Loucy (cell line): ENCODE measurements around the gene SMIM13.

ENCODE experiments used
- EZH2phosphoT487 ChIP-seq: fragments of 200-600 bp; IDR thresholded peaks from 2 replicates; pipeline ENCODE4 v1.6.1; 2018; ENCODE audit warnings: antibody characterized with exemption, mild to moderate bottlenecking, moderate library complexity, borderline replicate concordance
- TF ChIP-seq, protein P1 (sequence below): fragments of 200-600 bp; sonication (generic); conservative IDR thresholded peaks from 2 replicates; pipeline ENCODE4 v1.5.1; 2014; ENCODE audit warnings: mild to moderate bottlenecking, antibody characterized with exemption, low read length

DNA sequence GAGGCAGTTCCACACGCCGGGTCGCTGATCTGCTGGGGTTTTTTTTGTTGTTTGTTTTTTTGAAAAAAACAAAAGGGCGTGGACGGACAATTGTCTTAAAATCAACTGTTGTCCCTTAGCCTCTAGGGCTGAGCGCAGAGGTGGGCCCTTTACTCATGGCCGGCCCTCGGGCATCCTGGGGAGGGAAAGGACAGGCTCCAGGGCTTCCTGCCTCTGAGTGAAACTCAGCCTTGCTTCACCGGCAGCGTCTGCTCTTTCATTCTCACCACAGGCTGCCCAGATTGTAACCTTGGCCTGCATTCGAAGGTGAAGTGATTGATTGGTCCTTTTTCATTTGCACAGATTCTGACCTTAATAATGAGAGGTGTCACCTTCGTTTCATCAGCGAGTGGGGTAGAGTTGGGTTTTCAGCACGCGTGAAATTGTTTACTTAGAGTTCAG, 797 bp downstream of the SMIM13 start:
- TF ChIP-seq, protein P1, sequence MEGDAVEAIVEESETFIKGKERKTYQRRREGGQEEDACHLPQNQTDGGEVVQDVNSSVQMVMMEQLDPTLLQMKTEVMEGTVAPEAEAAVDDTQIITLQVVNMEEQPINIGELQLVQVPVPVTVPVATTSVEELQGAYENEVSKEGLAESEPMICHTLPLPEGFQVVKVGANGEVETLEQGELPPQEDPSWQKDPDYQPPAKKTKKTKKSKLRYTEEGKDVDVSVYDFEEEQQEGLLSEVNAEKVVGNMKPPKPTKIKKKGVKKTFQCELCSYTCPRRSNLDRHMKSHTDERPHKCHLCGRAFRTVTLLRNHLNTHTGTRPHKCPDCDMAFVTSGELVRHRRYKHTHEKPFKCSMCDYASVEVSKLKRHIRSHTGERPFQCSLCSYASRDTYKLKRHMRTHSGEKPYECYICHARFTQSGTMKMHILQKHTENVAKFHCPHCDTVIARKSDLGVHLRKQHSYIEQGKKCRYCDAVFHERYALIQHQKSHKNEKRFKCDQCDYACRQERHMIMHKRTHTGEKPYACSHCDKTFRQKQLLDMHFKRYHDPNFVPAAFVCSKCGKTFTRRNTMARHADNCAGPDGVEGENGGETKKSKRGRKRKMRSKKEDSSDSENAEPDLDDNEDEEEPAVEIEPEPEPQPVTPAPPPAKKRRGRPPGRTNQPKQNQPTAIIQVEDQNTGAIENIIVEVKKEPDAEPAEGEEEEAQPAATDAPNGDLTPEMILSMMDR, result no peak
- TF ChIP-seq EZH2phosphoT487, result no peak
